Brain microvascular endothelial cell (primary cell): ENCODE measurements around the gene PEX14.

Source experiments
- DNase-seq: peaks from one replicate; pipeline ENCODE4 v3.0.0-alpha.2; 2020
- H3K27ac ChIP-seq: fragments of 250-450 bp; sonication (Bioruptor Pico); 2 replicates; pipeline ENCODE4 v1.5.1; 2020; ENCODE audit warnings: mild to moderate bottlenecking, moderate library complexity
- H3K27me3 ChIP-seq: fragments of 250-450 bp; sonication (Bioruptor Pico); replicated peaks from 2 replicates; pipeline ENCODE4 v1.5.1; 2020; ENCODE audit warnings: mild to moderate bottlenecking
- H3K36me3 ChIP-seq: fragments of 250-450 bp; sonication (Bioruptor Pico); replicated peaks from 2 replicates; pipeline ENCODE4 v1.5.1; 2020; ENCODE audit warnings: mild to moderate bottlenecking
- H3K4me3 ChIP-seq: 2 replicates; pipeline ENCODE4 v1.5.1; 2011; ENCODE audit warnings: low read depth, mild to moderate bottlenecking, control low read depth, low read length, moderate library complexity
- CTCF ChIP-seq: IDR thresholded peaks from 2 replicates; pipeline ENCODE4 v1.5.1; 2011; ENCODE audit warnings: low read depth, mild to moderate bottlenecking, moderate library complexity, low read length, control low read depth, inconsistent platforms; ENCODE audit errors: missing control alignments
- in situ Hi-C: cut with HindIII; loops from 2 replicates; pipeline ENCODE4 v1.10.0; 2017; ENCODE audit warnings: low sequenced_read_pairs, low pct_ligation_motif_present

PEX14 gene

DNA sequence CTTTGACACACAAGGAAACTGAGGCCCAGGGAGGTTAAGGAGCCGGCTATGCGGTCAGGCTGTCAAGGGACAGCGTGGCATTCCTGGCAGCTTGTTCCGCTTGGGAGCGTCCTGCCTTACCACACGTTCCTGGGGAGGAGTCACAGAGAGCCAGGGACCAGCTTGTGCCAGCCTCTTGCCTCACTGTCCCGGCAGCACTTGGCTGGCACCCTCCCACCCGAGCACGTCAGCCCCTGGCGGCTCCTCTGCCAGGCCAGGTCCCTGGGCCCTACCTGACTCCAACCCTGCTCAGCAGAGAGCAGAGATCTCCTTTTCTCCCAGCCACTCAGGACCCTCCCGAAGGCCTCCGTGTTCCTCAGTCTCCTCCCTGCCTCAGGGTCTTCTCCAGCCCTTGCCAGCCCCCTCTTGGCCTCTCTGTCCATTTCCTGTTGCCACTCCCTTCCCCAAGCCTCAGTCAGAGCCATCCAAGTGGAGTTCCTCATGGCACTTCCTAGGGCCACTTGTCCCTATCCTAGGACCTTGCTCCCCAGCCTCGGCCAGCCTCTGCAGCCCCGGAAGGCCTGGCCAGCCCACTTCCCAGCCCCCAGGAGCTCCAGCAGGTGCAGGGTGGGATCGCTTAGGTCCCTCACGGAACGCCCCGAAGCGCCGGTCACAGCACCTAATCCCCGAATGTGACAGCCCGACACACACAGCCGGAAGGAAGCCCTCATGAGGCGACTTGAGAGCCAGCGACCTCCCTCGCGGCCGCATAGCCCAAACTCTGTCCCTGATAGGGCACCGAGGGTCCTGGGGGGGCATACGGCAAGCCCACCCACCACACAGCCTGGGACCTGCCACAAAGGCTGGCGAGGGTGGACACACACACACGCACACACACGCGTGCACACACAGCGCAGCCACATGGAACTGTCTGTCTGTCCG lies 191.4 kb downstream of the PEX14 start:
- Histone ChIP-seq H3K4me3 (no peak overlapping the region), H3K27me3 (peaks cover 5% of the 10 kb centered on the region), H3K27ac (no peak overlapping the region), H3K36me3 (no peaks in the 10 kb centered on the region)
- no peak for DNase-seq
- TF ChIP-seq CTCF = no peak
- in situ Hi-C loops = no loop called here

DNA sequence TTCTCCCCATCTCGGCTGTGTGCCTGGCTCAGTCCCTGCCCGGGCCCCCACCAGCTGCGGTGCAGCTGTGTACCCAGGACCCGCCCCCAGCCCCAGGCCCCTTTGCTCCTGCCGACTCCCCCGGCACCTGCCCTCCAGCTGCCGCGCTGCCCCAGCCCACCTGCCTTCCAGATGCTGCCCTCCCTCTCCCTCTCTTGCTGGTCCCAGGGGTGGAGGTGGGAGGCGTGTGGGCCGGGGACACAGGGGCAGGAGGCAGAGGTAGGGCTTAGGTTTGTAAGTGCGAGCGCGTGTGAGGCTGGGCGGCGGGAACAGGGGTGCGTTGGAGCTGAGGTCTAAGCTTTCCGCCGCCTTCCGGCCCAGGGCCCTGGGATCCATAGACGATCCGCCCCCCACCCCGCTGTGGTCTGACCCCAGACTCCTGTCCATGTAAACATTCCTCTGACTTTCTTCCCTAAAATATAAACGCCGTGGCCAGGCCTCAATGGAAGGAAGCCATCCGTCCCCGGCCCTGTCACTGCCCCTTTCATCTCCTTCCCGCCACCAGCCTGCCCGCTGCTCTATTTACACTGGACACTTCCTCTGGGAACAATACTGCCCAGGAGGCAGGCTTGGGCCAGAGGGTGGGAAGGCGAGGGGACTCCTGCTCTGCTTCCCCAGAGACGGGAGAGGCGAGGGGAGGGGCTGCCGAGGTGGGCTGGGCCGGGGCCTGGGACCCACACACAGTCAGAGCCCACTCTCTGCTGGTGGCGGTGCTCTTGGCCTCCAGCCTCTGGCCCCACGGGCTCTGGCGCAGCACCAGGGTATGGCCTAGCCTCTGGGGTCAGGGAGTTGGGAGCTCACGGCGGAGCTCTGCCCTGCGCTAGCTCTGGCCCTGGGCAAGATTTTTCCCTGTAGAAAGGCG lies 193.4 kb downstream of the PEX14 start:
- H3K36me3 ChIP-seq = no peaks in the 10 kb centered on the region
- H3K4me3 ChIP-seq = no peak overlapping the region
- in situ Hi-C loops = no loop called here
- no peak for DNase-seq
- TF ChIP-seq CTCF = no peak
- peaks cover 10% of the 10 kb centered on the region for H3K27me3 ChIP-seq
- no peak overlapping the region for H3K27ac ChIP-seq

- no peak for TF ChIP-seq CTCF
- peaks cover 10% of the 10 kb centered on the region for H3K27me3 ChIP-seq
- H3K36me3 ChIP-seq = no peaks in the 10 kb centered on the region
- H3K27ac ChIP-seq = no peak overlapping the region
- no peak for DNase-seq
- in situ Hi-C loops = no loop called here
- no peak overlapping the region for H3K4me3 ChIP-seq
Observed at GRCh38 chr1:10669570-10669969, 194.8 kb downstream of the PEX14 start.

- TF ChIP-seq CTCF = no peak
Observed at GRCh38 chr1:10670190-10670589, 195.4 kb downstream of the PEX14 start.

DNA sequence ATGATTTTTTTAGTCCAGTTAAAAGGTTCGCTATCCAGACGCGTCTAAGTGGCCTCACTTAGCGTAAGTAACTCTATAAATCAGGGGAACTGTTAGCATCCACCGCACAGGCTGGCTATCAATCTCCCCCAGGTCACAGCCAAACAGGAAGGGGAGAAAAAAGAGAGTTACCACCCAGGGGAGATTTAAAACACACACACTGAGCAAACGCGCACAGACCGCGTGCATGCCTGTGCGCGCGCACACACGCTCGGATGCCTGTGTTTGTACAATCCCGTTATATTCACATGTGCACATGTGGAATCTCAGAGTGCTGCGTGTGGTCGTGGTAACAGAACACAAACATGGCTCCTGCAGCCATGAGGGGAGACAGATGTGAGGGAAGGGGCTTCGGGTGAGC lies 196.3 kb downstream of the PEX14 start:
- in situ Hi-C loops = no loop called here
- Histone ChIP-seq H3K27ac (no peak overlapping the region), H3K27me3 (peaks cover 10% of the 10 kb centered on the region), H3K36me3 (no peaks in the 10 kb centered on the region), H3K4me3 (no peak overlapping the region)
- DNase-seq = no peak
- no peak for TF ChIP-seq CTCF

More at GRCh38 chr1:10670190-10670589, 195.4 kb downstream of the PEX14 start:
- H3K27ac ChIP-seq = no peak overlapping the region
- H3K27me3 ChIP-seq = peaks cover 10% of the 10 kb centered on the region
- DNase-seq = no peak
- H3K36me3 ChIP-seq = no peaks in the 10 kb centered on the region
- H3K4me3 ChIP-seq = no peak overlapping the region
- in situ Hi-C loops = no loop called here
